ENCODE data around the gene GPD1L.

DNA sequence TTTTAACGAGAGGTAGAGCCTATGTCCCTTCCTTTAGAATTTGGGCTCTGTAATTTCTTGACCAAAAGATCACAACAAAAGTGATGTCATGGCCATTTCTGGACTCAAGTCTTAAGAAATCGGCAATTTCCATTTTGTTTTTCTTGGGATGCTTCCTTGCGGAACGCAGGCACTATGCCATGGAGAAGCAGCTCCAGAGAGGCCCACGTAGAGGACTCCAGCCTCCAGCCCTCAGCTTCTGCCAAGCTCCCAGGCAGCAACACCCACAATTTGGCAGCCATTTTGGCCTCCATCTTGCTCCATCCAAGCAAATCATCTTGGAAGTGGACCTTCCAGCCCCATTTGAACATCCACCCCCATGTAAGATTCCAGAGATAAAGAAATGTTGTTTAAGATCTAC is 6.0 kb upstream of the GPD1L start:
- TF ChIP-seq, protein P1, sequence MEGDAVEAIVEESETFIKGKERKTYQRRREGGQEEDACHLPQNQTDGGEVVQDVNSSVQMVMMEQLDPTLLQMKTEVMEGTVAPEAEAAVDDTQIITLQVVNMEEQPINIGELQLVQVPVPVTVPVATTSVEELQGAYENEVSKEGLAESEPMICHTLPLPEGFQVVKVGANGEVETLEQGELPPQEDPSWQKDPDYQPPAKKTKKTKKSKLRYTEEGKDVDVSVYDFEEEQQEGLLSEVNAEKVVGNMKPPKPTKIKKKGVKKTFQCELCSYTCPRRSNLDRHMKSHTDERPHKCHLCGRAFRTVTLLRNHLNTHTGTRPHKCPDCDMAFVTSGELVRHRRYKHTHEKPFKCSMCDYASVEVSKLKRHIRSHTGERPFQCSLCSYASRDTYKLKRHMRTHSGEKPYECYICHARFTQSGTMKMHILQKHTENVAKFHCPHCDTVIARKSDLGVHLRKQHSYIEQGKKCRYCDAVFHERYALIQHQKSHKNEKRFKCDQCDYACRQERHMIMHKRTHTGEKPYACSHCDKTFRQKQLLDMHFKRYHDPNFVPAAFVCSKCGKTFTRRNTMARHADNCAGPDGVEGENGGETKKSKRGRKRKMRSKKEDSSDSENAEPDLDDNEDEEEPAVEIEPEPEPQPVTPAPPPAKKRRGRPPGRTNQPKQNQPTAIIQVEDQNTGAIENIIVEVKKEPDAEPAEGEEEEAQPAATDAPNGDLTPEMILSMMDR (IDR thresholded peaks at IDR 0.05; ENCODE audit: low read depth, low read length), result no peak
- no peak for TF ChIP-seq EZH2phosphoT487 (IDR thresholded peaks at IDR 0.05; ENCODE audit: low read depth)

Measured in OCI-LY3 (cell line).